GM21447 (cell line): ENCODE measurements around the gene TIMM10.

Experiments used
- ATAC-seq: cut with Tn5 transposase; IDR thresholded peaks from one replicate; pipeline ENCODE4 v1.9.1; 2021; ENCODE audit not compliant: unreplicated experiment

The TIMM10 gene

GRCh38 chr11:57504511-57504910 is 26.0 kb downstream of the TIMM10 start:
- no peak for ATAC-seq

GRCh38 chr11:57502870-57503269 is 27.7 kb downstream of the TIMM10 start:
- ATAC-seq = no peak

- no peak for ATAC-seq
Observed at GRCh38 chr11:57502376-57502775, 28.2 kb downstream of the TIMM10 start.

- ATAC-seq = no peak
Observed at GRCh38 chr11:57501953-57502352, 28.6 kb downstream of the TIMM10 start.

- ATAC-seq = no peak
Observed at GRCh38 chr11:57500926-57501325, 29.6 kb downstream of the TIMM10 start.

GRCh38 chr11:57500515-57500914 is 30.0 kb downstream of the TIMM10 start:
- no peak for ATAC-seq

GRCh38 chr11:57499983-57500461 is 30.5 kb downstream of the TIMM10 start:
- ATAC-seq = no peak

- peak; percentile 92 for ATAC-seq
Observed at GRCh38 chr11:57499413-57499982, 31.1 kb downstream of the TIMM10 start.

- no peak for ATAC-seq
Observed at GRCh38 chr11:57498540-57498939, 32.0 kb downstream of the TIMM10 start.

GRCh38 chr11:57497303-57498247 is 33.0 kb downstream of the TIMM10 start:
- ATAC-seq = no peak

- ATAC-seq = no peak
Observed at GRCh38 chr11:57496109-57496820, 34.3 kb downstream of the TIMM10 start.

- peak; percentile 88 for ATAC-seq
Observed at GRCh38 chr11:57493507-57494503, 36.7 kb downstream of the TIMM10 start.

- no peak for ATAC-seq
Observed at GRCh38 chr11:57491371-57492061, 39.0 kb downstream of the TIMM10 start.

GRCh38 chr11:57490456-57491248 is 39.9 kb downstream of the TIMM10 start:
- ATAC-seq = no peak

GRCh38 chr11:57487920-57488659 is 42.5 kb downstream of the TIMM10 start:
- no peak for ATAC-seq

GRCh38 chr11:57487021-57487778 is 43.4 kb downstream of the TIMM10 start:
- ATAC-seq = no peak

- ATAC-seq = no peak
Observed at GRCh38 chr11:57485217-57485990, 45.1 kb downstream of the TIMM10 start.
